HG02571 (cell line): ENCODE results near the gene AR.

Experiments
- ATAC-seq: cut with Tn5 transposase; IDR thresholded peaks from one replicate; pipeline ENCODE4 v1.9.1; 2021; ENCODE audit warnings: mild to moderate bottlenecking, moderate library complexity; ENCODE audit not compliant: unreplicated experiment

Gene AR

DNA sequence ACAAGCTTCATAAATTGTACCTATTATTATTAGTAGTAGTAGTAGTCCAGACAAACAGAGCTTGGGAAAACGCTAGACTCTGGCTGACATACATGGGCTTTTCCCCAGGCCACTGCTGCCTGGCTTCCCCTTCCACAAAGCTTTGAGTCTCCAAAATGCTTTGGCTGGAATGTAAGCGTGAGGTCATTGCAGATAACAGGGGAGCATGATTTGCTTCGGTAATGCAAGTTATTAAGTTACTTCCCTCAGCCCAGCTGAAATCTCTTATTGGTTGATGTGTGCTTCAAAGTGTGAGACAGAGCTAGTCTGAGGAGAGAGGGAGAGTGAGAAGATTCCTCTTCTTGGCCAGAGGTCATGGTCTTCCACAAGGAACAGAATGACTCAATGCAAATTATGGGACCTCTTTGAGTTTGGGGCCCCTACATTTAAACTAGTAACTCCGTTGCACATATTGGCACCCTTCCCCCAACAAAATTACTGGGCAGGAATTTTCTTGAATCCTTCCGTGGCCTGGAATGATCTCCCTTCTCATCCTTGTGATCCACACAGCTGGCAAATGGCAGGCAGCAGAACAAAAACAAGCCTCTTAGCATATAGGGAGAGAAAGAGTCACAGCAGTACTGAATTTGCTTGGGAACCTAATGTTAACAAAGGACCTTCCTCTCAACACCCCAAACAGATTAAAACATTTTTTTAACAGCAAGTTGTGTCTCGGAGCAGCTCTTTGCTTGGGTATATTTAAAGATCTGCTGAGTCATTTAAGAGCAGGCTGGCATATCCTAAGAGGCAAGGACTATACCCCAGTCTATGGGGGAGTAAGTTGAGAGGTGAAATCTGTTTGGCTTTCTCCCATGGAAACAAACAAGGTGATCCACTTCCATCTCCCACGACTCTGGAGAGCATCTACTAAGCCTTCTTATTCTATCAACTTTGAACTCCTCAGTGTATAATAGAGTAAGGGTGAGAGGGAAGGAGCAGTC, 19.9 kb downstream of the AR start:
- no peak for ATAC-seq

- no peak for ATAC-seq
Measured at GRCh38 chrX:67564475-67564874, 20.7 kb downstream of the AR start.

DNA sequence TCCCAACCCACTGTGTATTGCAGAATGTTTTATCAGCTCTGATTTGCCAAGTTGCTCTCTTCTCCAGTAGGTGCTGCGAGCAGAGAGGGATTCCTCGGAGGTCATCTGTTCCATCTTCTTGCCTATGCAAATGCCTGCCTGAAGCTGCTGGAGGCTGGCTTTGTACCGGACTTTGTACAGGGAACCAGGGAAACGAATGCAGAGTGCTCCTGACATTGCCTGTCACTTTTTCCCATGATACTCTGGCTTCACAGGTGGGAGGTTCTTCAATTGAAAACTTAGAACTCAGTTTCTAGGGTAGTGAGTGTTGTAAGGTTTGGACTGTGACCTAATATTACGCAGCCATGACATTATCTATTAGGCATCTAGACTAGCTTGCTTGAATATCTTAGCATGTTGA, 24.9 kb downstream of the AR start:
- no peak for ATAC-seq

DNA sequence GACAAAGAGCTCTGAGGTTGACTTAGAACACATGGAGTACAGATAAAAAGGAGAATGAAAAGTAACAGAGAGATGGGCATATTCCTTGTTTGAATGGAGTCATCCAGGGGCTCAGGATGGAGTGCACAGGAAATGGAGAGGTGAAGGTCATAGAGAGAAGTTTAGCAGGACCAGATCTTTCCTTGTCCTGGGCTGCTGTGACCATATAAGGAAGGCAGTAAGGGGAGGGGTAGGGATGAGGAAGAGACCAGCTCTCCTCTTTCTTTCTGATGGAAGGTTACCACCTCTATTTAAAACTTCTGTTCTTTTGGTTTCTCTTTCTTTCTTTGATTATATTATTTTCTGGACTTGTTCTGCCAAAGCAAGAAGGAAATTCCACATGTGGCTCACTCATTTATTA, 27.0 kb downstream of the AR start:
- ATAC-seq, result no peak

- no peak for ATAC-seq
Measured at GRCh38 chrX:67574696-67575095, 30.9 kb downstream of the AR start.

GRCh38 chrX:67582436-67582835, 38.6 kb downstream of the AR start:
- no peak for ATAC-seq

DNA sequence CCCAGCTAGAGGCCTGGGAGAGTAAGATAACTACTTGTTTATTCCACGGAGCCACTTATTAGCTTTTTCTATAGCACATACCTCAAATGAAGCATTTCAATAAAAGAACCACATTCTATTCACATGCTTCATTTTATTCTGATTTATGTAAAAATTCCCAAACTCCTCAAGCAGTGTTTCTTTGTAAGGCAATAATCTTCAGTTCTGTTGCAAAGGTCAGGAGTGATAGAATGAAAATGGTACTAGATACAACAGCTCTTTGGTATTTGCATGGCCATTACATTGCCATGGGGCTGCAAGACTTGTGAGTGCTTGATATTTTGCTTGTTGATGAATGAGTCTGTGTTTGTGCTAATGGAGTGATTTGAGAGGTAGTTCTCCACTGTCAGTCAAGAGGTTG, 39.4 kb downstream of the AR start:
- no peak for ATAC-seq

GRCh38 chrX:67585401-67585800, 41.6 kb downstream of the AR start:
- ATAC-seq, result no peak

DNA sequence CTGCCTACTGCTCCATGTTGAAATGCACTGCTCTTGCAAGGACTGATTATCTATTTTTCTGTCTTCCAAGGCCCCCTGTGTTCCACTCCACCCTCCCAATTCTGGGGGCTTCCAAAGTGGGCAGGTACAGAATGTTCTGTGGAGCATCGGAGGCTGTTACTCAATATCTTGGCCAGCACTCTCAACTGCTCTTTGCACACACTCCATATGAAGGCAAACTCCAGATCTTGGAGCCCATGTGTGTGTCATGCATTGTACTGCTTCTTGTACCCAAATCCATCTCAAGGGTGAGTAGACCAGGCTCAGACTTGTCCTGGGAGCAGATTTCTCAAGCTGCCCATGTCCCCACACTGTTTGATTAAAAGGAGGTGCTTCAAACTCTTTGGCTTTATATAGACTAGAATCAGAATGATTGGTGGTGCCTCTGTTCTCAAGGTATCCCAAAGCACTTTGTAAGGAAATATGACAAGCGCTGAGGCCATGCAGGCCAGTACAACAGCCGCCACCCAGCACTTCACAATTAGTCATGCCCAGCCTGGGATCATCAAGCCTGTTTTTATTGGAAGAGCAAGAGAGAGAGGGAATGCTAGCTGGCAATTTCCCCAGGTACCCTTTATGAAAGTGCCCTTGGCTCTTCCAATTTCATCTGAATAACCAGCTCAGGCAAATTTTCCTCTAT, 44.3 kb downstream of the AR start:
- ATAC-seq, result no peak

- ATAC-seq, result no peak
Measured at GRCh38 chrX:67596839-67597790, 53.3 kb downstream of the AR start.

DNA sequence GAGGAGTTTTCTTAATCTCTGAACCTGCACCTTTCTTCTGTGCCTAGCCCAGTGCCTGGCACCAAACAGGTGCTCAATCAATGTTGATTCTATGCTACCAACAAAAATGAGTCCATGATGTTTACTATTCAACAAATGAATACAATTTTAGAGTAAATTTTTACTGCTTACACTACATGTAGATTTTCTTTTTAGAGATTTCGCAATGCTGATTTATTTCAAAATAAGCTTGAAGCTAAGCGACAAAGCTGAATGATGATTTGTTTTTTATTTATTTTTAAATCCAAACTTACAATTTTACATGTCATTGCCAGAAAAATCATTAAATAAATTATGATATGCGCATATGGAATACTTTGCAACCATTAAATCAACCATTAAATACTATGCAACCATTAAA, 55.7 kb downstream of the AR start:
- ATAC-seq, result no peak

- ATAC-seq, result no peak
Measured at GRCh38 chrX:67601771-67602170, 58.0 kb downstream of the AR start.

GRCh38 chrX:67604979-67605703, 61.3 kb downstream of the AR start:
- no peak for ATAC-seq

GRCh38 chrX:67607466-67607865, 63.6 kb downstream of the AR start:
- ATAC-seq, result no peak

DNA sequence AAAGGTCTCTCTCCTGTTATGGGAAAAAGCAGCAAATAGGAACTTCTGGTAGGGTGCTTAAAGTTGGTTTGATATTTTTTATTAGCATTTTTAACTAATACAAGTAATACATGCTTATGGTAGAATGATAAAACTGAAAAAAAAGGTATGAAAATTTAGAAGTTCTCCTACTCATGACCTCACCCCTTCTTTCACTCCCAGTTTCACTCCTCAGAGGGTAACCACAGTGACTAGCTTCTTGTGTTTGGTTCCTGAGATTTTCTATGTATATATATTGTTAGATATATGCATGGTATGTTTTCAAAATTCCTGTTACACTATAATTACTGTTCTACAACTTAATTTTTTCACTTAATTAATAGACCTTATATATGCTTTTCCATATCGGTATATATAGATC, 66.5 kb downstream of the AR start:
- ATAC-seq, result no peak

- ATAC-seq, result no peak
Measured at GRCh38 chrX:67612231-67612630, 68.4 kb downstream of the AR start.

DNA sequence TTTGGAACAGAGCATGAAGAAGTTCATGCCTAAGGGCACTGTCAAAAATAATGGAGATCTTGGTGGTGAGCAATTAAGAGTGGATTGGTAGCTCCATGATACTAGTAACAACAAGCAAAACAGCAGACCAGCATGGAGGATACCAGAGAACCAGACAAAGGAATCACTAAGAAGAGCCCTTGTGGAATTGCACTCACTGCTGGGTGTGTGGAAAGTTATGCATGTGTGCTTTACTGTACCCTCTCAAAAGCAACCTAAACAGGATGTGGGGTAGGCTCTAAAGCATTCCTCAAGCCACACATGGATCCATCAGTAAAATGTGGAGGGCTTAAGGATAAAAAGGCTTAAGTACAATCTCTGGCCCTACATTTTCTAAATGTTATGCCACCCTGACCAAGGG, 69.5 kb downstream of the AR start:
- ATAC-seq, result no peak

DNA sequence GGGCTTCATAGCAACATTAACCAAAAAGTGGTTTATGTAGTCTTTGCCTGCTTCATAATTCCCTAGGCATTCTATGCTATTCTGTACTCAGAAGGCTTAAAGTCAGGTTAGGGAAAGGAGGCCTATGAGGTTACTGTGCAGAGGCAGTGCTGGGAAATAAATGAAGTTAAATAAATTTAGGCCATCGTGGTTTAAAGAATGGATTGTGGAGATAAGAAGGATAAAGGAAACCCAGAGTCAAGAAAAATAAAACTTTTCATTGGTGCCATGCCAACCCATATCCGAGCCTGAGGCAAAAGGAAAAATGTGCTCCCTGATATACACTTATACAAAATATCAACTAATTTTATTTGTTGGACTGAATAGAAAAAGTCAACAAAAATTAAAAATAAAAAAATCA, 70.2 kb downstream of the AR start:
- no peak for ATAC-seq

DNA sequence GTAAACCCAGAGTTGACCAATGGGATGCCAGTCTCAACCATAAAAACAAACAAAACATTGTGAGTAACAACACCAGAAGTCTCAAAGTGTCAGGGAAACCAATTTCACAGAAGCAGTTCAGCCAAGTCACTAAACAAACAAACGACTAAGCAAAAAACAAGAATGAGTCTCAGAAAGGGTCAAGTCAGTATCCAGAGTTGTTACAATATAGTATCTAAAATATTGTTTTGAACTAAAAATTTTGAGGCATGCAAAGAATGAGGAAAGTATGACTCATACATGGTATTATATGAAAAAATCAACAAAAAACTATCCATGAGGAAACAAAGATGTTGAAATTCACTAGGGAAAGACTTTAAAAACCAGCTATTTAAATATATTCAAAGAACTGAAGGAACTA, 70.6 kb downstream of the AR start:
- no peak for ATAC-seq

- ATAC-seq, result peak; percentile 58
Measured at GRCh38 chrX:67619253-67619652, 75.4 kb downstream of the AR start.
